ENCODE results near the gene ATP4B.

ATP4B gene

GRCh38 chr13:113639616-113640262 is 18.3 kb downstream of the ATP4B start:
- no peak for TF ChIP-seq CTCF (conservative IDR thresholded peaks at IDR 0.05; ENCODE audit: low read depth, low read length)
- no peak for DNase-seq (ENCODE audit: low read depth)
- H3K4me3 ChIP-seq (ENCODE audit: low read depth, low read length) = no peak overlapping the region

DNA sequence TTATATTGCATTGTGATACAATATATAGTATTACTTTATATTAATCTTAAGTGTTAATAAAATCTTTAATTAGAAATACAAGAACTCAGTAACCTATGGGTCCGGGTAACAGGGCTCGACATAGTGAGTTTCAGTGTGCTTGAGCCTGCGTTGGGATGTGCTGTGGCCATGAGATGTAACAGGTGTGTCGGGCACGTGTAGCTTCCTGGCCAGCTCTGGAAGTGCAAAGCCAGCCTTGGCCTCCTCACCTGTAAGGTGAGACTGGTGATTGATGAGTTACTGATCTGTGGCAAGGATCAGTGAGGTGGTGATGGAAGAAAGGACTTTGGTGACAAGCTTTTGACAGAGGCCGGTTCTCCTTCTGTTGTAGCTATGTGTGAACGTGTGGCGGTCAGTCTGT is 19.2 kb downstream of the ATP4B start:
- no peak for TF ChIP-seq CTCF (conservative IDR thresholded peaks at IDR 0.05; ENCODE audit: low read depth, low read length)
- no peak overlapping the region for H3K4me3 ChIP-seq (ENCODE audit: low read depth, low read length)
- DNase-seq (ENCODE audit: low read depth) = no peak

DNA sequence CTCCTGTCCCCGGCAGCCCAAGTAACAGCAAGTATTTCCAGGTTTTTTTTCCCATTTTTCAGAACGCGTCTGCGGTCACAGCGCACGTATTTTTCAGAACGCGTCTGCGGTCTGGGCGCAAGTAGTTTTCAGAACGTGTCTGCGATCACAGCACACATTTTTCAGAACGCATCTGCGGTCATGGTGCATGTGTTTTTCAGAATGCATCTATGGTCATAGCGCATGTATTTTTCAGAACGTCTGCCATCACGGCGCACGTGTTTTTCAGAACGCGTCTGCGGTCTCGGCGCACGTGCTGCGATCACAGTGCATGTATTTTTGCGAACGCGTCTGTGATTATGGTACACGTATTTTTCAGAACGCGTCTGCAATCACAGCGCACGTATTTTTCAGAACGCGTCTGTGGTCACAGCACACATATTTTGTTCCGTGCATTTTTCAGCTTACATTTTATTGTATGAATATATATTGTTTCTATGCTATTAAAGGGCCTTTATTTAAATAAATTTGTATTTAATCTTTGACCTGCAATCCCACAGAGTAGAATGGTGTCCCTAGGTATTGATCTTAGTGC is 19.7 kb downstream of the ATP4B start:
- no peak for TF ChIP-seq CTCF (conservative IDR thresholded peaks at IDR 0.05; ENCODE audit: low read depth, low read length)
- no peak for DNase-seq (ENCODE audit: low read depth)

DNA sequence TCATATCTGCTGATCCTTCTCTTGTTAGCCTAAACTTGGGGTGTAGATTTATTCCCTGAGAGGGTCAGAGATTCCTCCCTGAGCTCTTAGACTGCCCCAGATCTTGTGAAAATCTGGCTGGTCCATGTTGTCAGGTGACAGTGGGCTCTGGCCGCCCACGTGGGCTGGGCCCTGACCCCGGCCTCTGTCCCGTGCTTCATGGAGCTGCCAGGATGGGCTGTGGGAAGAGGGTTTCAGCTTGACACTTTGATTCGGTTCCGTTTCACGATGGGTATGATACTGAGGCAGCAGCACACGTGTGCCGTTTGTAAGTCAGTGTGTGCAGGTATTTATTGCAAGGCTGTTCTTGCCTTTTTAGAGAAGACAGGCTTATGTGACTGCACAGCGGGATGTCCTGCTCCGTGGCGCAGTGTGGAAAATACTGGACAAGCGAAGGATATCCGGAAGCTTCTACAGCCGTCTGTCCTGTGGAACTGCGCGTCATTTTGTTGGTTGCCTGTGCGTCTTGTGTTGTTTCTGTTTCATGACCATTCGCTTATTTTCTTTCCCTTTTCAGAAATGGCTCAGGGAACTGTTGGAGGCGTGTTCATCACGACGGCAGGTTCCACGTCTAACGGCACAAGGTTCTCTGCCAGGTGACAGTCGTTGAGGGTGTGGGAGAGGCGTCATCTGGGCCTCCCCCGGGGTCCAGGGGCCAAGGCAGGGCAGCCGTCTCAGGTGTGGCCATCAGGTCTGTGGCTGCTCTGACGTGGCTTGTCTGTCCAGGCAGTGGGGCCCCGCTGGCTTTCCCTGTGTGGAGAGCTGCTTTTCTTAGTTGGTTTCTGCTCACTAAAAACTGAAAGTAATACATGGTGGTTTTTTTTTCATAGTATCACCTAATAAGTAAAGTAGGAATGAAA is 20.5 kb downstream of the ATP4B start:
- TF ChIP-seq CTCF (conservative IDR thresholded peaks at IDR 0.05; ENCODE audit: low read depth, low read length) = no peak
- DNase-seq (ENCODE audit: low read depth) = no peak
- H3K4me3 ChIP-seq (ENCODE audit: low read depth, low read length) = no peak overlapping the region

More for the DNA sequence above, 19.7 kb downstream of the ATP4B start:
- H3K4me3 ChIP-seq (ENCODE audit: low read depth, low read length) = no peak overlapping the region

- no peak overlapping the region for H3K4me3 ChIP-seq (ENCODE audit: low read depth, low read length)
- DNase-seq (ENCODE audit: low read depth) = no peak
- no peak for TF ChIP-seq CTCF (conservative IDR thresholded peaks at IDR 0.05; ENCODE audit: low read depth, low read length)
Measured at GRCh38 chr13:113636266-113636963, 21.6 kb downstream of the ATP4B start.

DNA sequence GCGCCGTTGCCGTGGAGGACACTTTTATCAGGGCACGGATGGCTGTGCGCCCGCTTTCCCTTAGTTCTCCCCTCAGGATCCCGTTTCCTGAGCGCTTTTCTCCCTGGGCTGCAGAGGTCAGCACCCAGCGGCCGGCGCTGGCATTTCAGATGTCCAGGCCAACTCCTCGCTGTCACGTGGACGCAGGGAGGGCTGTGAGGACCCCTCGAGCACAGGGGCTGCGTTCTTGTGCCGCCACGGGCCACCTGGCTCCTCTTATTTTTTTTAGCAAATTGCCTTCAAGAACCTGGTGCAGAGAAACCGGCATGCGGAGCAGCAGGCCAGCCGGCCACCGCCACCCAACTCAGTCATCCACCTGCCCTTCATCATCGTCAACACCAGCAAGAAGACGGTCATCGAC is 22.3 kb downstream of the ATP4B start:
- TF ChIP-seq CTCF (conservative IDR thresholded peaks at IDR 0.05; ENCODE audit: low read depth, low read length) = no peak
- H3K4me3 ChIP-seq (ENCODE audit: low read depth, low read length) = no peak overlapping the region
- no peak for DNase-seq (ENCODE audit: low read depth)

Measured in choroid plexus epithelial cell (primary cell).